Activated CD8-positive, alpha-beta memory T cell treated with anti-CD3 and anti-CD28 coated beads for 1 hour (primary cell): ENCODE data around the gene SND1.

Experiments used
- DNase-seq, 2 donors: peaks; one replicate each; pipeline ENCODE4 v3.0.0-alpha.2; 2020; ENCODE audit warnings: low read depth in 1 of 2; ENCODE audit errors: extremely low read depth in 1 of 2

Gene SND1

DNA sequence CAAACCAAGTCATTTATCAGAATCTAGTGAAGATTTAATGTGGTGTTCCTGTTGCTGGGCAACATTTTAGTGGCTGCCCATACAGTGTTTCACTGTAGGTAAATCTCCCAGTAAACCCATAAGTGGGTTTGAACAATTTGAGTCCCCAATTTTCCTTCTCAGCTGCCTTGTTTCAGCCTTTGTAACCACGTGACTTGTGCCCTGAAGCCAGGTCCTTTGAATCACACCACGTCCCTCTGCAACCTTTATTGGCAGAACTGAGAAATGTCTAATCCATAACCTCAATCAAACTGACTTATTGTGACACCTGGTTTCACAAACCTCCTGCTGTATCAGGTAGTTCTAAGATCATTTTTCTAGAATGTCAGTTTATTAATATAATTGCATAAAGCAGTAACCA, 30.1 kb downstream of the SND1 start:
- no peak for DNase-seq

DNA sequence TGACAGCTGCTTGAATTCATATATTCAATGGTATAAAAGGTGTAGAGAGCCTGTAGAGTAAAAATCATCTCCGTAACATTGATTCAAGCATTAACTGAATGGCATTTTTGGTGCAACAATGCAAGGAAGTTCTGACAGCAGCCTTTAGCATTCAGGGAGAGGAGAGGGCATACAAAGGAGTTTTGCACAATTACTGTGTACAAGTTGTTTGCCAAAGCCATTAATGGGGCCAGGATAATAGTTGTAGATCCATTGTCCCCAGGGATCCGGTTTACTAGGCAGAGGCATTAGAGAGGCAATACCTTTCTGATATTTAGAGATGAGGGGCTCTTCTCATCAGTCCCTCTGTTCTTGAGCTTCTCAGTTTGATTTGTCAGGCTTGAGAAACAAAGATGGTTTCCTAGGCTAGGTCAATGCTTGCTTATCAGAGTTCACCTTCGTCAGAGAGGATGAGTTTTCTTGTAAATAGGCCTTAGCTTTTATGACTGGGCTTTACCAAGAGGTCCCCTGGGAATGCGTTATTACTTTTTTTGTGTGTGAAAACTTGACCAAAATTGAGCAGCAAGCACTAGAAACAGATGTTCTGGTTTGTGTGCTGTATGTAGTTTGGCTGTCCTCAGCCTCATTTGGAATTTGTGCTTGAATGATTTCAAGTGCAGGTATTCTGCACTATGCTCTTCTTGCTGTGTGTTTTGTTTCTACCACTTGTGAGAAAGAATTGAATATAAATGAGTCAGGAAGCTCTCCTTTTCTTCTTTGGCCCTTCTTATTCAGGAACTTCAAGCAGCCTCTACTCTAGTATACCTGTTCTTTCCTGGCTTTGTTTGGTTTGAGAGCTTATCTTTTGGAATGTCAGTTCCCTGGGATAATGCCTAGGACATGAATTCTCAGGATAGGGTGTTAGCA, 32.0 kb downstream of the SND1 start:
- DNase-seq, result no peak

DNA sequence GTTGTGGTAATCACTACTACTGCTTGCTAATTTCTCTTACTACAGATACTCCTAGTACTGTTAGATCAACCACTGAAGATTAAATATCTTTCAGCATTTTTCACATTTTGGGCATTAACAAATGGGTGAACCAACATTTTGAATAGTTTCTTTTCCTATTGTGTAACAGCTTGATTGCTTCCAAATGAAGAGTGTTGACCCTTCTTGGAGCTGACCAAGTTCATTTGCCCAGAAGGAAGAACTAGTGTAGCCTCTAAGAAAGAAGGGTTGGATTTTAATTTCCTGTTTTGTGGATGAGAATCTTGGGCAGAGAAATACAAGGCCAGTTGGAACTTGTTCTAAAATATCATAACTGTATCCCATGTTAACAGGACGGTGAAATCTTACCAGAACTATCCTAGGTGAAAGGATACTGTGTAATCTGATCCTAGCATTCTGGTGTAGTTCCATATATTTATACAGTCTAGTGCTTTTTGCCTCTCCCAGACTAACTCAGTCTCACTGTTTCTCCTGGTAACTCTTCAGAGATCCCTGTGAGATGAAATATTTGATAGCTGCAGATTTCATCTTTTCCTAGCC, 37.3 kb downstream of the SND1 start:
- no peak for DNase-seq

- no peak for DNase-seq
Observed at GRCh38 chr7:127690337-127690736, 38.3 kb downstream of the SND1 start.

DNA sequence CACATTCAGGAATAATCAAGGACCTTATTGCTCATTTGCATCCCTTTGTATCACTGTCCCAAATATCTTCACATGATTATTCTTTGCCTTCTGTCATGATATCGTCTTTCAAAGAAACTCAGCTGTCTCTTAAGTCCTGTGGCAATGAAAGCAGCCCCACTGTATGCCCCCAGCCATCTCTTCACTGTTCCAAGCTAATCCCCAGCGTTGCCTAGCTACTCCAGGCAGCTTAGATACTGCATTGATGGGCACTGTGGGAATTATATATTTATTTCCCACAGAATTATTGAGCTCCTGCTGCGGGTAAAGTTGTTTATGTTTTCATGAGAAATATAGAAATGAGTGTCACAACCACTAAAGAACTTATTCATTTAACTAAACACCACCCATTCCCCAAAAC, 38.8 kb downstream of the SND1 start:
- no peak for DNase-seq

GRCh38 chr7:127692200-127692599, 40.2 kb downstream of the SND1 start:
- no peak for DNase-seq

- no peak for DNase-seq
Observed at GRCh38 chr7:127699853-127700252, 47.9 kb downstream of the SND1 start.

GRCh38 chr7:127702052-127702652, 50.2 kb downstream of the SND1 start:
- no peak for DNase-seq

DNA sequence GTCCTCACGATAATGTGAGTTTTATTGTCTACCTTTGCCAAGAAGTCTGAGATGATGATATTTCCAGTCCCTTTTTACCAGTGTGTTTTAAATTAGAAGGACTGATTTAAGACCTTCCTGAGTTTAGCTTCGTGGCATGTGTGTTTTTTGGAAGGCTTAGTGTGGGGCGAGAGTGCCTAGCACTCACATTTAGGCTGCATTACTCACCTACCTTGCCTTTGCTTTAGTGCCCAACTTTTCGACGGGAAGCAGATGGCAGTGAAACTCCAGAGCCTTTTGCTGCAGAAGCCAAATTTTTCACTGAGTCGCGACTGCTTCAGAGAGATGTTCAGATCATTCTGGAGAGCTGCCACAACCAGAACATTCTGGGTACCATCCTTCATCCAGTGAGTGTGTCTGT, 50.9 kb downstream of the SND1 start:
- DNase-seq, result no peak

DNA sequence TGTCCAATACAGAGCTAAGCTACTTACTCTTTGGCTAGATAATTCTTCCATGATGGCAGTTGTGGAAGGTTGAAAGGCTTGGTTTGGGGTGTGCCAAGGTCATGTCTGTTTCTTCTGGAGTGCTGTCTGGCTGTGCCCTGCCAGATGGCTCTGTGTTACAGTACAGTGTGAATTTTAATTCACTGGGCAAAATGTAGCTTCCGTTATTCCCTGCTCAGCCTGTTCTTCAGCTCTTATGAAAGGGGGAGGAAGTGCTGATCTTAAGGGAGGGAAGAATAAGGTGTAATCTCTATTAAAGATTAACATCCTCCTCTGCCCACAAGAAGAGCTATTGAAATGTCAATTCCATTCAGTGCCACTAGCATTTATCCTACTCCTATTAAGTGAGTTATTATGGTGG, 52.2 kb downstream of the SND1 start:
- no peak for DNase-seq

DNA sequence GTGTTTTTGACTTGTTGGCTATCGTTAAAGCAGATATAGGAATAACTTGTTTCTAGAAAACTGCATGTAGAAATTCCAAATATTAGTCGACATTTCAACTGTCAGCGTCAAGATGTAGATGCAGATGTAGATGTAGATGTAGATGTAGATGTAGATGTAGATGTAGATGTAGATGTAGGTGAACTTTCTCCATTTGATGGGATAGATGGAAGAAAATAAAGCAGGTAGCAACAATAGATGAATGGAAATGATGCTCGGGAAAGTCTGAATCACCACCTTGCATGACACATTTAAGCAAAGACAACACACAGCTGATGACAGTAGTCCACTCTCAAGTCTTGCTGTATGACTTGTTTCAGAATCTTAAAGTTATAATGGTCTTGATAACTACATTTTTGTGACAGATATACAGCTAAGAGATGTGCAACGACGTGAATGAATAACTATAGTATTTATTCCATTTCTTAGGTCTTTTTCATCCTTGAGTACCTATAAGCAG, 53.5 kb downstream of the SND1 start:
- no peak for DNase-seq

- DNase-seq, result no peak
Observed at GRCh38 chr7:127706766-127707165, 54.8 kb downstream of the SND1 start.

- DNase-seq, result no peak
Observed at GRCh38 chr7:127708201-127708600, 56.2 kb downstream of the SND1 start.

DNA sequence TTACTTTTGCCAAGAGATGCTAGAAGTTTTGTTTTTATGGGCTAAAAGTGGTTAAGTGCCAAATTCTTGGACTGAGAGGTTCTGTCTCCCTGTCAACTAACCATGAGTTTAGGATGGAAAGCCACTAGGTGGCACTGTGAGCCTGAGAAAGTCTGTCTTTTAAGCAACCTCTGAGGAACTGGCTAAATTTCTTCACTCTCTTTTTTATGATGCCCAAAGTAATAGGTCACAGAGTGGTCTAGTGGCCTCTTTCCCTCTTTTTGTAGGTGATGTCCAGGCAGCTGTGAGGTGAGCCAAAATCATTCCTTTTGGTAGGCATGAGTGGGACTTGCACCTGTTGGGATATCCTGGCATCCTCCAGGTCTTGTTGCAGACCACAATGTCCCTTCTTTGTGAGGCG, 56.8 kb downstream of the SND1 start:
- peak; percentile 39 to 41 for DNase-seq

DNA sequence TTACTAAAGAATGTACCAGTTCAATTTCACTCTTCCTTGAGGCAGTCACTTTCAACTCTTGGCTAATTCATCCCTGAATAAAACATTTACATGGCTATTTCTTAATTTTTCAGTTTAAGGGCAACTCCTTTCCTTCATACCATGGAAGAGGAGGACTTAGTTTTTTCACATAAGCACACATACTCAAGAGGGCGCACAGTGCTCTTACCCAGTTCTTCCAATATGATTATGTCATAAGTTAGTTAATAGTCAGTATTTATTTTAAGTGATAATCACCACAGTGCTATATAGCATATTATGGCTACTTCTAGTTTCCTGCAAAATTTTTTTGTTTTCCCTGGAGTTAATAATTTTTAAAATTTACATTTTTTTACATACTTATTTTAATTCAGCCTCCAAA, 58.6 kb downstream of the SND1 start:
- no peak for DNase-seq

- DNase-seq, result no peak
Observed at GRCh38 chr7:127711872-127712271, 59.9 kb downstream of the SND1 start.

DNA sequence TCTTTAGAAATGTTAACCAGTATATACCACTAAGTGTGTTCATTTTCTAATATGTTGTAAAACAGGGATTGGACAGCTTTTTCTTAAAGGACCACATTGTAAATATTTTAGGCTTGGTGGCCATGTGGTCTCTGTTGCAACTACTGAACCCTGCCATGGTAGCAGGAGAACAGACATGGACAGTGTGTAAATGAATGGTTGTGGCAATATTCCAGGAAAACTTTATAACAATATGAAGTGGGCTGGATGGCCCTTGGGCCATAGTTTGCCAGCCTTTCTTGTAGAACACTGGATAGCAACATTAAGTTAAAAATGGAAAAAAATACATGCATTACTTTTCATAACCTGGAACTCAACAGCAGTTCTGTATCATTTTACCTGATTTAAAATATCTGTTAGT, 61.0 kb downstream of the SND1 start:
- DNase-seq, result no peak

- no peak for DNase-seq
Observed at GRCh38 chr7:127713758-127714157, 61.8 kb downstream of the SND1 start.

GRCh38 chr7:127715272-127715671, 63.3 kb downstream of the SND1 start:
- no peak for DNase-seq

DNA sequence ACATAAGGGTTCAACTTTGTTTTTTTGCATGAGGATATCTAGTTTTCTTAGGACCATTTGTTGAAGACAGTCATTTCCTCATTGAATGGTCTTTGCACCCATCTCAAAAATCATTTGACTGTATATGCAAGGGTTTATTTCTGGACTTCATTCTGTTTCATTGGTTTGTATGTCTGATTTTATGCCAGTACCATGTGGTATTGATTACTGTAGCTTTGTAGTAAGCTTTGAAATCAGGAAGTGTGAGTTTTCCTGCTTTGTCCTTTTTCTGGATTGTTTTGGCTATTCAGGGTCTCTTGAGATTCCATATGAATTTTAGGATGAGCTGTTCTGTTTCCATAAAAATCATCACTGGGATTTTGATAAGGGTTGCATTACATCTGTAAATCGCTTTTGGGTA, 63.9 kb downstream of the SND1 start:
- DNase-seq, result no peak

- DNase-seq, result no peak
Observed at GRCh38 chr7:127717502-127718339, 65.7 kb downstream of the SND1 start.
